Measurements from ENCODE around the gene APOBEC3B.
A peak's percentile ranks its signal among the peaks of the same experiment; 100 is the strongest.
"Not testable (repeated sequence)": the region's sequence is repeated elsewhere in the genome, so short reads cannot be mapped to it uniquely, and the experiment has no call there.

The APOBEC3B gene

DNA sequence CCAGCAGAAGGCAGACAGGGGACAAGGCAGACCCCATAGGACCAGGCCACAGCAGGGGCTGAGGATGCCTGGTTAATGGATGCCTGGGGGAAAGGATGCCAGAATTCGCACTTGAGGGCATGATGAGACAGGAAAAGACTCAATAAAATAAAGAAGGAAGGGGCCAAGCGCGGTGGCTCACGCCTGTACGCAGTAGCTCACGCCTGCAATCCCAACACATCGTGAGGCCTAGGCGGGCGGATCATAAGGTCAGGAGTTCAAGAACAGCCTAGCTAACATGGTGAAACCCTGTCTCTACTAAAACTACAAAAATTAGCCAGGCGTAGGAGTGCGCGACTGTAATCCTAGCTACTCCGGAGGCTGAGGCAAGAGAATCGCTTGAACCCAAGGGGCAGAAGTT, 48.6 kb downstream of the APOBEC3B start:
- no peak for DNase-seq (ENCODE audit: low read depth, low spot score)

DNA sequence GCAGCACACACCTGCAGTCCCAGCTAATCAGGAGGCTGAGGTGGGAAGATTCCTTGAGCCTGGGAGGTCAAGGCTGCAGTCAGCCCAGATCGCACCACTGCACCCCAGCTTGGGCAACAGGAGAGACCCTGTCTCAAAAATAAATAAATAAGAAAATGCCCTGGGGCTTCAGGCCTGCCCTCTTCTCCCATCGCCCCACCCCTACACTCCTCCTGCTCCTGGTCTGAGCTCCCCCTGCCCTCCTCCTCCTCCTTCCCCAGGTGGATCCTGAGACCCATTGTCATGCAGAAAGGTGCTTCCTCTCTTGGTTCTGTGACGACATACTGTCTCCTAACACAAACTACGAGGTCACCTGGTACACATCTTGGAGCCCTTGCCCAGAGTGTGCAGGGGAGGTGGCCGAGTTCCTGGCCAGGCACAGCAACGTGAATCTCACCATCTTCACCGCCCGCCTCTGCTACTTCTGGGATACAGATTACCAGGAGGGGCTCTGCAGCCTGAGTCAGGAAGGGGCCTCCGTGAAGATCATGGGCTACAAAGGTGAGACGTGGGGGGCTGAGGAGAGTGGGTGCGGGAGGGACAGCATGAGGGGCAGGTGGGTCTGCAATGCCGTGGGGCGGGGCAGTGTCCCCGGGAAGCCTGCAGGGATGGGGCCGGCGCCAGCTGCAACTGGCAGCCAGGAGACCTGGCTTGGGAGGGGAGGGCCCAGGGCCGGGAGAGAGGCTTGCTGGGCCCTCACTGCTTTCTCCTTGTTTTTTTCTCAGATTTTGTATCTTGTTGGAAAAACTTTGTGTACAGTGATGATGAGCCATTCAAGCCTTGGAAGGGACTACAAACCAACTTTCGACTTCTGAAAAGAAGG, 49.5 kb downstream of the APOBEC3B start:
- not testable (repeated sequence) for DNase-seq (ENCODE audit: low read depth, low spot score)

DNA sequence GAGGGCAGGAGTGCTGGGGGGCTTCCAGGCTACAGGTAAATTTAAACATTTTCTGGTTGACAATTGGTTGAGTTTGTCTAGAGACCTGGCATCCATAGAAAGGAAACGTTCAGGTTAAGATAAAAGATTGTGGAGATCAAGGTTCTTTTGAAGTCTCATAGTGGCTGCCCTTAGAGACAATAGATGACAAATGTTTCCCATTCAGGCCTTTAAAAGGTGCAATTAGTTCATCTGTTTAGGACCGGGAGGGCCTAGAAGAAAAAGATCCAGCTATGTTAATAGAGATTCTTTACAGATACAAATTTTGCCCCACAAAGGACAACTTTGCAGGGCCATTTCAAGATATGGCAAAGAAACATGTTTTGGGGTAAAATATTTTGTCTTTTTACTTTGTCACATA, 54.9 kb downstream of the APOBEC3B start:
- DNase-seq (ENCODE audit: low read depth, low spot score) = not testable (repeated sequence)

DNA sequence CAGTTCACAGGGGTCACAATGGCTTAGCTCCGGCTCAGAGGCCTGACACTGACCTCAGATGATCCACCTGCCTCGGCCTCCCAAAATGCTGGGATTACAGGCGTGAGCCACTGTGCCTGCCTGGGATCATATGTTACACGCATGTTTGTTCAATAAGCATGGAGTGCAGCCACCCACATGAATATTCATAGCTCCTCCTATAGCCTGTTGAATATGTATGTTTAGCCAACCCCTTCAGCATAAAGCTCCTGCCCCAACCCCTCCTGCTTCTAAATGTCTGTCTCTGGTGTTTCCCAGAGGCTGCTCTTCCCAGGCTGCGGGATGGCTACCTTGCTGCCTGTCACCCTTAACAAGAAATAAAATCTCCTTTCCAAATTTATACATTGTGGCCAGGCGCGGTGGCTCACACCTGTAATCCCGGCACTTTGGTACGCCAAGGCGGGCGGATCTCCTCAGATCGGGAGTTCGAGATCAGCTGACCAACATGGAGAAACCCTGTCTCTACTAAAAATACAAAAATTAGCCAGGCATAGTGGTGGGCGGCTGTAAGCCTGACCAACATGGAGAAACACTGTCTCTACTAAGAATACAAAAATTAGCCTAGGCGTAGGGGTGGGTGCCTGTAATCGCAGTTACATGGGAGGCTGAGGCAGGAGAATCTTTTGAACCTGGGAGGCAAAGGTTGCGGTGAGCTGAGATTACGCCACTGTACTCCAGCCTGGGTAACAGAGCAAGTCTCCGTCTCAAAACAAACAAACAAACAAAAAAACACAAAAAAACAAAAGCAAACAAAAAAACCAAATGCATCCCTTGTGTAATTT, 57.4 kb downstream of the APOBEC3B start:
- DNase-seq (ENCODE audit: low read depth, low spot score) = no peak

DNA sequence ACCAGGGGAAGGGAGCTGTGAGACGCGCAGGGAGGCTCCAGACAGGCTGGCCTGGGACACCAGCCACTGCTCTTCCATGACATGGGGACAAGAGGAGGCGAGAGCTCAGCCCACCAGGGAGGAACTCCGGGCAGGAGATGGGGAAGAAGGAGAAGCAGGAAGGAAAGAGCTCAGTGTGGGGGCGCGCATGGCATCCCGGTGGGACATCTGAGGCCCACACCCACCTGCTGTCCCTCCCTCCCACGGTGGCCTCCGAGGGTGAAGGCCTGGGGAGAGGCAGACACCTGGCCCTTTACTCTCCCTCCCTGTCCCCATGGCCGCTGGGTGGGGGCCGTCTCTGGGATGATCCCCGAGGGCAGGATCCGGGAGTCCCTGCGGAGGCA, 58.0 kb downstream of the APOBEC3B start:
- not testable (repeated sequence) for DNase-seq (ENCODE audit: low read depth, low spot score)

DNA sequence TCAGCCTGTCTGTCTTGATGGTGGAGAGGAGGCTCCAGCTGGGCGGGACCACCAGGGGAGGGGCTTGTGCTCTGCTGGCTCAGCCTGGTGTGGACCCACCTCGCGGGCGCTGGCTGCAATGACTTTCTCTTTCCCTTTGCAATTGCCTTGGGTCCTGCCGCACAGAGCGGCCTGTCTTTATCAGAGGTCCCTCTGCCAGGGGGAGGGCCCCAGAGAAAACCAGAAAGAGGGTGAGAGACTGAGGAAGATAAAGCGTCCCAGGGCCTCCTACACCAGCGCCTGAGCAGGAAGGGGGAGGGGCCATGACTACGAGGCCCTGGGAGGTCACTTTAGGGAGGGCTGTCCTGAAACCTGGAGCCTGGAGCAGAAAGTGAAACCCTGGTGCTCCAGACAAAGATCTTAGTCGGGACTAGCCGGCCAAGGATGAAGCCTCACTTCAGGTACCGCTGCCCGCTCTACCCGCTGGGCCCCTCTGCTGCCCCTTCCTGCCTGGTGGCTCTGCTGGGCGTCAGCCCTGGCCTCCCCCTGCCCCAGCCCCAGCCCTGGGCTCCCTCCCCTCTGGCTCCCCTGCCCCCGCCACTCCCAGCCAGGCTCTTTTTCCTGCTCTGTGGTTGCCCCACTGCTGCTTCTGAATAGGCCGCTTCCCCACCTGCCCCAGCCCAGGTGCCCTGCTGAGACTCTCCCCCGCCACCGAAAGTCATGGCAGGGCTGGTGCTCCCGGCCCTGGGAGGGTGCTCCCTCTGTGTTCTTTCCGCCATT, 58.6 kb downstream of the APOBEC3B start, which contains the start of gene APOBEC3F:
APOBEC3F (plus strand) TSS at position 327 of the 759 bp plus-strand sequence; CDS start at position 424, 97 bp downstream.
- DNase-seq (ENCODE audit: low read depth, low spot score) = peak; percentile 53

DNA sequence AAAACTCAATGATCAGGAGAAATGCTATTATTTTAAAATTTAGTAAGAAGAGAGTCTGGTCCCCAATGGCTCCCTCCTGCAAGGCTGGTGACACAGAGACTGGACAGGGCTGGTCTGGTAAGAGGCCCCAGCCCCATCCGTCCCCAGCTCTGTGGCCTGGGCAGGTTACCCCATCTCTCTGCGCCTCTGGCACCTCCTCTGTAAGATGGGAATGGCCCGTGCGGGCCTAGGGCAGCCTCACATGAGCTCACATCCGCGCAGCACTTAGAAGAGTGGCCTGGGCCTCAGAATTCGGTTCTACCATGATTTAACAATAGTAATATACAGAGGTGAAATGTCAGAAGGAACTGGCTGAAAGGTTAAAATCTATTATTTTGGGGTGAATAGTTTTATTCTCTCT, 59.8 kb downstream of the APOBEC3B start:
- DNase-seq (ENCODE audit: low read depth, low spot score) = no peak
